Stimulated activated naive CD4-positive, alpha-beta T cell treated with Interleukin-2 at 50 U/mL for 16 hours (primary cell): Measurements from ENCODE around the gene CEACAM1.
"Not testable (repeated sequence)": the region's sequence is repeated elsewhere in the genome, so short reads cannot be mapped to it uniquely, and the experiment has no call there.

Source experiments
- DNase-seq: peaks from one replicate; lab custom pipeline; 2025; lab: John Stamatoyannopoulos, UW

The CEACAM1 gene

GRCh38 chr19:42512130-42512636 is 16.1 kb downstream of the CEACAM1 start:
- no peak for DNase-seq

GRCh38 chr19:42511340-42511739 is 16.9 kb downstream of the CEACAM1 start:
- DNase-seq: no peak

GRCh38 chr19:42508892-42509444 is 19.3 kb downstream of the CEACAM1 start:
- DNase-seq: no peak

GRCh38 chr19:42505066-42505465 is 23.2 kb downstream of the CEACAM1 start:
- DNase-seq: no peak

GRCh38 chr19:42501733-42502132 is 26.5 kb downstream of the CEACAM1 start:
- no peak for DNase-seq

GRCh38 chr19:42501243-42501642 is 27.0 kb downstream of the CEACAM1 start:
- DNase-seq: not testable (repeated sequence)

- no peak for DNase-seq
Measured at GRCh38 chr19:42498169-42498757, 30.0 kb downstream of the CEACAM1 start.

- DNase-seq: no peak
Measured at GRCh38 chr19:42497492-42498168, 30.7 kb downstream of the CEACAM1 start.

GRCh38 chr19:42496460-42497133 is 31.7 kb downstream of the CEACAM1 start:
- no peak for DNase-seq

GRCh38 chr19:42495663-42496062 is 32.6 kb downstream of the CEACAM1 start:
- no peak for DNase-seq

GRCh38 chr19:42494321-42494720 is 34.0 kb downstream of the CEACAM1 start:
- no peak for DNase-seq

- no peak for DNase-seq
Measured at GRCh38 chr19:42488783-42489521, 39.3 kb downstream of the CEACAM1 start.

GRCh38 chr19:42487798-42488178 is 40.5 kb downstream of the CEACAM1 start:
- no peak for DNase-seq

- DNase-seq: no peak
Measured at GRCh38 chr19:42487032-42487797, 41.1 kb downstream of the CEACAM1 start.

- DNase-seq: not testable (repeated sequence)
Measured at GRCh38 chr19:42485036-42485435, 43.2 kb downstream of the CEACAM1 start.

- no peak for DNase-seq
Measured at GRCh38 chr19:42480335-42481095, 47.8 kb downstream of the CEACAM1 start.

GRCh38 chr19:42479736-42480135 is 48.5 kb downstream of the CEACAM1 start:
- no peak for DNase-seq

GRCh38 chr19:42478765-42479311 is 49.4 kb downstream of the CEACAM1 start:
- no peak for DNase-seq

- DNase-seq: no peak
Measured at GRCh38 chr19:42477933-42478332, 50.3 kb downstream of the CEACAM1 start.

GRCh38 chr19:42477117-42477516 is 51.2 kb downstream of the CEACAM1 start:
- no peak for DNase-seq
